GM21717 (cell line): ENCODE data around the gene PCDHGA11.
A peak's percentile ranks its signal among the peaks of the same experiment; 100 is the strongest.
"Not testable (repeated sequence)": the region's sequence is repeated elsewhere in the genome, so short reads cannot be mapped to it uniquely, and the experiment has no call there.

Source experiments
- ATAC-seq: cut with Tn5 transposase; IDR thresholded peaks from one replicate; pipeline ENCODE4 v1.9.1; 2021; ENCODE audit warnings: mild to moderate bottlenecking, moderate library complexity; ENCODE audit not compliant: unreplicated experiment

PCDHGA11 gene

DNA sequence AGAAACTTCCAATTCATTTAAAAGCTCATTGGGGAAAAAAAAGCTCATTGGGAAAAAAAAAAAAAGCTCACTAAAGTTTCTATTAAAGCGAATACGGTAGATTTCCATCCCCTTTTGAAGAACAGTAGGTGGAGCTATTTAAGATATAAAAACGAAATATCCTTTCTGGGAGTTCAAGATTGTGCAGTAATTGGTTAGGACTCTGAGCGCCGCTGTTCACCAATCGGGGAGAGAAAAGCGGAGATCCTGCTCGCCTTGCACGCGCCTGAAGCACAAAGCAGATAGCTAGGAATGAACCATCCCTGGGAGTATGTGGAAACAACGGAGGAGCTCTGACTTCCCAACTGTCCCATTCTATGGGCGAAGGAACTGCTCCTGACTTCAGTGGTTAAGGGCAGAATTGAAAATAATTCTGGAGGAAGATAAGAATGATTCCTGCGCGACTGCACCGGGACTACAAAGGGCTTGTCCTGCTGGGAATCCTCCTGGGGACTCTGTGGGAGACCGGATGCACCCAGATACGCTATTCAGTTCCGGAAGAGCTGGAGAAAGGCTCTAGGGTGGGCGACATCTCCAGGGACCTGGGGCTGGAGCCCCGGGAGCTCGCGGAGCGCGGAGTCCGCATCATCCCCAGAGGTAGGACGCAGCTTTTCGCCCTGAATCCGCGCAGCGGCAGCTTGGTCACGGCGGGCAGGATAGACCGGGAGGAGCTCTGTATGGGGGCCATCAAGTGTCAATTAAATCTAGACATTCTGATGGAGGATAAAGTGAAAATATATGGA lies 9.7 kb downstream of the PCDHGA11 start, which contains the start of gene PCDHGA12:
TSS of gene PCDHGA12 (plus strand) at position 176 of the 782 bp plus-strand sequence. CDS start at position 429, 253 bp downstream.
- ATAC-seq, result peak; percentile 93

DNA sequence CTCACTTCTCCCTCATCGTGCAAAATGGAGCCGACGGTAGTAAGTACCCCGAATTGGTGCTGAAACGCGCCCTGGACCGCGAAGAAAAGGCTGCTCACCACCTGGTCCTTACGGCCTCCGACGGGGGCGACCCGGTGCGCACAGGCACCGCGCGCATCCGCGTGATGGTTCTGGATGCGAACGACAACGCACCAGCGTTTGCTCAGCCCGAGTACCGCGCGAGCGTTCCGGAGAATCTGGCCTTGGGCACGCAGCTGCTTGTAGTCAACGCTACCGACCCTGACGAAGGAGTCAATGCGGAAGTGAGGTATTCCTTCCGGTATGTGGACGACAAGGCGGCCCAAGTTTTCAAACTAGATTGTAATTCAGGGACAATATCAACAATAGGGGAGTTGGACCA lies 10.4 kb downstream of the PCDHGA11 start:
- peak; percentile 34 for ATAC-seq

DNA sequence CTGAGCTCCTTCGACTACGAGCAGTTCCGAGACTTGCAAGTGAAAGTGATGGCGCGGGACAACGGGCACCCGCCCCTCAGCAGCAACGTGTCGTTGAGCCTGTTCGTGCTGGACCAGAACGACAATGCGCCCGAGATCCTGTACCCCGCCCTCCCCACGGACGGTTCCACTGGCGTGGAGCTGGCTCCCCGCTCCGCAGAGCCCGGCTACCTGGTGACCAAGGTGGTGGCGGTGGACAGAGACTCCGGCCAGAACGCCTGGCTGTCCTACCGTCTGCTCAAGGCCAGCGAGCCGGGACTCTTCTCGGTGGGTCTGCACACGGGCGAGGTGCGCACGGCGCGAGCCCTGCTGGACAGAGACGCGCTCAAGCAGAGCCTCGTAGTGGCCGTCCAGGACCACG lies 11.5 kb downstream of the PCDHGA11 start:
- ATAC-seq, result not testable (repeated sequence)

DNA sequence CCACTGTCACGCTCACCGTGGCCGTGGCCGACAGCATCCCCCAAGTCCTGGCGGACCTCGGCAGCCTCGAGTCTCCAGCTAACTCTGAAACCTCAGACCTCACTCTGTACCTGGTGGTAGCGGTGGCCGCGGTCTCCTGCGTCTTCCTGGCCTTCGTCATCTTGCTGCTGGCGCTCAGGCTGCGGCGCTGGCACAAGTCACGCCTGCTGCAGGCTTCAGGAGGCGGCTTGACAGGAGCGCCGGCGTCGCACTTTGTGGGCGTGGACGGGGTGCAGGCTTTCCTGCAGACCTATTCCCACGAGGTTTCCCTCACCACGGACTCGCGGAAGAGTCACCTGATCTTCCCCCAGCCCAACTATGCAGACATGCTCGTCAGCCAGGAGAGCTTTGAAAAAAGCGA lies 11.9 kb downstream of the PCDHGA11 start:
- ATAC-seq, result not testable (repeated sequence)

DNA sequence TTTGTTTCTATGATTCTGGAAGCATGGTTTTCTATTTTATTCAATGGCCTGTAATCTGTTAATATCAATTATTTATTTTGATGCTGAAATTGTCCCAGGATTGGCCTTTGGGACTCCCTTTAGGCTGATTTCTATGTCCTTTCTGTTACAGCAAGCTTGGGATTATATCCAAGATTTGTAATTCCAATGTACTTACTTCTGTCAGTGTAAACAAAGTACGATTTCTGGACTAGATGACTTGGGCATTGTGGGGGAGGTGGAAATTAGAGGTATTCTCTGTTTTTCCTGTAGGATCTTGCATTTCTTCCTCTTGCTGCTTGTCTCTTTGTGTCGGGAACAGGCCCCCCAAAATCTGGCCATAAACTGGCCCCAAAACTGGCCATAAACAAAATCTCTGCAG lies 13.2 kb downstream of the PCDHGA11 start:
- ATAC-seq, result no peak

- no peak for ATAC-seq
Observed at GRCh38 chr5:141437221-141437620, 16.4 kb downstream of the PCDHGA11 start.

DNA sequence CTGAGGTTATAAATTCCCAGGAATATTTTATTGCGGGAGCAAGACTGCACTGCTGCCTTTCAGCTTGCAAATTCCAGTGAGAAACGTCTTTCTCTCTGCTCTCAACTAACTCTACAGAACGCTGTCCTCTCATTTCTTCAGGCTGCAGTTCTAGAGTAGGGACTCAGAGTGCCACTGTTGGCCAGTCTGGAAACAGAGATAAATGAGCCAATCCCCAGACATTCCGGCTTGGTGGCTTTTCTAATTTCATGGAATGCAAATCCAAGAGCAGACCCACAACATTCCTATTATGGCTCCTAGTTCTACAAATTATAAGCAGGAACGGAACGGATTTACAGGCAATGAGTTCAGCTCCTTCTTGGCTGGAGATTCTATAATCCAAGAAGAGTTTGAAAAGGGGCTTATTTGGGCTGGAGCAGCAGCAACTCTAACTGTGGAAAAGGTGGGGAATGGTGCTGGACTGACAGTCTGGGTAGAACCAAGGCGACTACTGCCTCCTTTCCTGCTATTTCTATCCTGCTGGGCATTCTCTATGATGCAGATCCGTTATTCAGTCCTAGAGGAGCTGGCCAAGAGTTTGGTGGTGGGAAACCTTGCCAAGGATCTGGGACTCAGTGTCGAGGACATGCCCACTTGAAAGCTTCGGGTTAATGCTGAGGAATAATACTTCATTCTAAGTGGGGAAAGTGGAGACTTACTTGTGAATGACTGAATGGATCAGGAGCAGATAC lies 18.7 kb downstream of the PCDHGA11 start:
- ATAC-seq, result no peak

DNA sequence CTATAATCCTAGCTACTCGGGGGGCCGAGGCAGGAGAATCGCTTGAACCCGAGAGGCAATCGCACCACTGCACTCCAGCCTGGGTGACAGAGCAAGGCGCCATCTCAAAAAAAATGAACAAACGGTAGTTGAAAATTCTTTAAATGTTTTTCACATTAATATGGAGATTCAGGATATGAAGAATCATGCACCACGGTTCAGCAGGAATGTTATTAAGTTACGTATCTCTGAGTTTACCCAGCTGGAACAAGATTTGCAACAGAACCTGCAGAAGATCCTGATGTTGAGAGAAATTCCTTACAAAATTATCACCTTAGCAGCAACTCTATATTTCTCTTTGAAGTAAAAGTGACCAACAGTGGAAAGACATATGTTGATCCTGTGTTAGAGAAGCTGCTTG lies 19.5 kb downstream of the PCDHGA11 start:
- no peak for ATAC-seq

DNA sequence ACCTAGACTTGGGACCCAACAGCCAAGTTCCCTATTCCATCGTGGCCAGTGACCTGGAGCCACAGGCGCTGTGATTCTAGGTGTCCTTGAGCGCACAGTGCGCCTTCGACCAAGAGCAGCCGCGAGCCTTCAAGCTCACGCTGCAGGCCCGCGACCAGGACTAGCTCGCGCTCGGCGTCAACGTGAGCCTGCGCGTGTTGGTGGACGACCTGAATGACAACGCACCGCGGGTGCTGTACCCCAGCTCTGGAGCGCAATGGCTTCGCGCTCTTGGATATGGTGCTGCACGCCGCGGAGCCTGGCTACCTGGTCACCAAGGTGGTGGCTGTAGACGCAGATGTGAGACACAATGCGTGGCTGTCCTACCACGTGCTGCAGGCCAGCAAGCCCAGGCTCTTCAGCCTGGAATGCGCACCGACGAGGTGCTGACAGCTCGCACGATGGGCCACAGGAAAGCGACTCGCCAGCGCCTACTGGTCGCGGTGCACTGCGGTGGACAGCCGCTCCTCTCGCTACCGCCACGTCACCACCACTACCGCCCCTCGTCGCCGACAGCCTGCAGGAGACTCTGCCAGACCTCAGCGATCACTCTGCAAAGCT lies 20.8 kb downstream of the PCDHGA11 start:
- ATAC-seq, result no peak

DNA sequence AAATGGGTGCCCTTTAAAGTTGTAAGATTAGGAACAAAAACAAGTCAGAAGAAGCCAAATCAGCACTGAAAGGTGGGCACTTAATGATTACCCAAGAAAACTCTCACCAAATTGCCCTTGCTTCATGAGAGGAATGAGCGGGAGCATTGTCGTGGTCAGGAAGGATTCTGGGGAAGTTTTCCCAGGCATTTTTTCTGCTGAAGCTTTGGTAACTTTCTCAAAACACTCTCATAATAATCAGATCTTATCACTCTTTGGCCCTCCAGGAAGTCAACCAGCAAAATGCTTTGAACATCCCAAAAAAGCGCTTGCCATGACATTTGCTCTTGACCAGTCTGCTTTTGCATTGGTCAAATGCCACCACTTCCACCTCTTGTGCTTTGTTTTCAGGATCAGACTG lies 44.5 kb downstream of the PCDHGA11 start:
- ATAC-seq, result no peak
